PC-3 (cell line): ENCODE data around the gene MYO1C.

Source experiments
- CTCF ChIP-seq: fragments of 300-600 bp; sonication (generic); conservative IDR thresholded peaks from 2 replicates; pipeline ENCODE4 v1.5.1; 2017; ENCODE audit warnings: antibody characterized with exemption, low read depth, mild to moderate bottlenecking, low read length
- EZH2 ChIP-seq: fragments of 300-600 bp; sonication (generic); IDR thresholded peaks from one replicate; pipeline ENCODE4 v1.6.1; 2017; ENCODE audit warnings: antibody characterized with exemption, mild to moderate bottlenecking, low read length; ENCODE audit not compliant: unreplicated experiment
- EZH2phosphoT487 ChIP-seq: fragments of 300-600 bp; sonication (generic); IDR thresholded peaks from 2 replicates; pipeline ENCODE4 v1.6.1; 2018; ENCODE audit warnings: mild to moderate bottlenecking, antibody characterized with exemption, low read length, borderline replicate concordance

- TF ChIP-seq CTCF (no peak), EZH2phosphoT487 (no peak), EZH2 (no peak)
Measured at GRCh38 chr17:1497831-1498230, 5.3 kb upstream of the MYO1C start.
